Activated naive CD4-positive, alpha-beta T cell treated with anti-CD3 and anti-CD28 coated beads, Interleukin-2, amount 10 ng/mL, durations not matched to agents 7 days and 5 days (primary cell): ENCODE data around the gene UCN2.

Experiments
- CTCF ChIA-PET: fragments of 350-600 bp; sonication (Branson Sonifier 250); formaldehyde crosslinking; loops from one replicate; lab custom pipeline; 2021; ENCODE audit warnings: antibody characterized with exemption; lab: Charles Lee
- DNase-seq: peaks from one replicate; pipeline ENCODE4 v3.0.0-alpha.2; 2020
- H3K27ac Mint-ChIP-seq: one replicate; pipeline ENCODE4 v1.8.0; 2021; ENCODE audit warnings: mild to moderate bottlenecking, moderate library complexity, mixed read lengths
- H3K27me3 Mint-ChIP-seq: one replicate; pipeline ENCODE4 v1.8.0; 2021; ENCODE audit warnings: mild to moderate bottlenecking, mixed read lengths
- H3K36me3 Mint-ChIP-seq: one replicate; pipeline ENCODE4 v1.8.0; 2021; ENCODE audit warnings: mixed read lengths
- H3K4me1 Mint-ChIP-seq: one replicate; pipeline ENCODE4 v1.8.0; 2021; ENCODE audit warnings: mixed read lengths
- H3K4me3 Mint-ChIP-seq: one replicate; pipeline ENCODE4 v1.8.0; 2021; ENCODE audit warnings: mild to moderate bottlenecking, moderate library complexity, mixed read lengths
- H3K9me3 Mint-ChIP-seq: one replicate; pipeline ENCODE4 v1.8.0; 2021; ENCODE audit warnings: mixed read lengths

Gene UCN2

DNA sequence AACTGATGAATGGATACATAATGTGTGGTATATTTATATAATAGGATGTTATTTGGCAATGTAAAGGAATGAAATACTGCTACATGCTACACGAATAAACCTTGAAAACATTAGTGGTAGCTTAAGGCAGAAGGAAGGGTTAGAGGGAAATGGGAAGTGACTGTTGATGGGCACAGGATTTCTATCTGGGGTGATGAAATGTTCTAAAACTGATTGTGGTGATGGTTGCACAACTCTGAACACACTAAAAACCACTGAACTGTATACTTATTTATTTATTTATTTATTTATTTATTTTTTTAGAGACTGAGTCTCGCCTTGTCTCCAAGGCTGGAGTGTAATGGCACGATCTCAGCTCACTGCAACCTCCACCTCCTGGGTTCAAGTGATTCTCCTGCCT lies 34.8 kb downstream of the UCN2 start:
- CTCF ChIA-PET, result interaction anchor here (1.0 to 1.3 kb wide), 2 partner anchors 20 to 92 kb away, joined by 3 to 4 read pairs; no protein-coding TSS in a partner anchor
- Mint-ChIP-seq H3K27ac (no peak overlapping the region), H3K27me3 (no peaks in the 10 kb centered on the region), H3K9me3 (no peaks in the 10 kb centered on the region), H3K4me1 (peaks cover 8% of the 10 kb centered on the region), H3K36me3 (peaks cover 48% of the 10 kb centered on the region), H3K4me3 (no peak overlapping the region)
- DNase-seq, result no peak

DNA sequence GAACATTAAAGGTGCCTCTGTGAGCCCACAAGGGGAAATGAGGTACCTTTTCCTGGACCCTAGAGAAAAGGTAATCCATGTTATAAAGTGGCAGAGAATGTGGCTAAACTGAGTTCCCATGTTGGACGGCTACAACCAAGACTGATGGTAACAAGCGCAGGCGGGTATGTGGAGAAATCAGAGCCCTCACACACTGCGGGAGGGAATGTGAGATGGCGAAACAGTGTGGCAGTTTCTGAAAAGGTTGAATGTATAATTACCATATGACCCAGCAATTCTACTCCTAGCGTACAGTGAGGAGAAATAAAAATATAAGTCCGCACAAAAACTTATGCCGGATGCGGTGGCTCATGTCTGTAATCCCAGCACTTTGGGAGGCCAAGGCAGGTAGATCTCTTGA lies 35.5 kb downstream of the UCN2 start:
- CTCF ChIA-PET, result interaction anchor here (1.0 kb wide), 1 partner anchor 21 kb away, joined by 3 read pairs; no protein-coding TSS in a partner anchor
- peaks cover 44% of the 10 kb centered on the region for H3K36me3 Mint-ChIP-seq
- peaks cover 6% of the 10 kb centered on the region for H3K4me1 Mint-ChIP-seq

DNA sequence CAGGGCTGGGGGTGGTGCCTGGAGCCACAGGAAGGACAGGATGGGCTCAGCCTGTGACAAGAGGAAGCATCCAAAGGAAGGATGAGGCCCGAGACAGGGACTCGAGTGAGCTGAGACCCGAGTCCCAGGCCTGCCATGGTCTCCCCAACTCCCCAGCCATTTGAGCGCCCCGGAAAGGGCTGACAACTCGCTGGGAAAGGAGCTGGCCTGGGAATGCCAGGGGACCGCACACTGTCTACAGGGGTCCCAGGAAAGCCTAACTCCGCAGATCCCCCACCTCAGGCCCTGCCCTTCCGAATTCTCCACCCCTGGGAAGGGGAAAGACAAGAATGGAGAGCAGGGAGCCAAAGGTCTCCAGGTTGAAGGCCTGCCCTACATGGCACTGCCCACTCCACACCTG lies 38.6 kb downstream of the UCN2 start:
- DNase-seq, result no peak
- Mint-ChIP-seq H3K4me3 (no peak overlapping the region), H3K27me3 (no peaks in the 10 kb centered on the region), H3K36me3 (peaks cover 39% of the 10 kb centered on the region), H3K4me1 (peaks cover 16% of the 10 kb centered on the region), H3K27ac (no peak overlapping the region), H3K9me3 (no peaks in the 10 kb centered on the region)
- CTCF ChIA-PET, result no interaction called here

More for the DNA sequence above, 35.5 kb downstream of the UCN2 start:
- Mint-ChIP-seq H3K4me3 (no peak overlapping the region), H3K27me3 (no peaks in the 10 kb centered on the region), H3K9me3 (no peaks in the 10 kb centered on the region), H3K27ac (no peak overlapping the region)
- DNase-seq, result no peak

DNA sequence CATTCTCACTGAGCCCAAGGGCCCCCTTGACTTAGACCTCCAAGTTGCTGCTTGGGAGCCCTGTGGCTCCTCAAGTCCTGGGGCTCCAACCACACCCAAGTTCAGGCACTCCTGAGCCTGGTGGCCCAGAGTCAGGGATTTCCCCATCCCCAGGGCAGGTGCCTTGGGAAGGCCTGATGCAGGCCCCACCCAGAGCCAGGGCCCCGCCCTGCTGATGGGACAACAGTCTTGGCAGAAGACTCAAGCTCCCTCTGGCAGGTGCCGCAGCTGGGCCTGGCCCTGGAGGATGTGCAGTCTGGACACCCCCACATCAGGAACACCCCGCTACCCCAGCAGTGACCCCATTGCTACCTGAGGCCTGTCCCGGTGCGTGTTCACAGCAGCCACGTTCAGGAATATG lies 41.9 kb downstream of the UCN2 start:
- H3K36me3 Mint-ChIP-seq, result peaks cover 35% of the 10 kb centered on the region
- H3K27ac Mint-ChIP-seq, result no peak overlapping the region
- no peak for DNase-seq
- peaks cover 2% of the 10 kb centered on the region for H3K27me3 Mint-ChIP-seq
- no peak overlapping the region for H3K4me3 Mint-ChIP-seq
- CTCF ChIA-PET, result interaction anchor here (1.2 kb wide), 1 partner anchor 85 kb away, joined by 3 read pairs; no protein-coding TSS in a partner anchor
- peaks cover 49% of the 10 kb centered on the region for H3K4me1 Mint-ChIP-seq
- no peaks in the 10 kb centered on the region for H3K9me3 Mint-ChIP-seq

DNA sequence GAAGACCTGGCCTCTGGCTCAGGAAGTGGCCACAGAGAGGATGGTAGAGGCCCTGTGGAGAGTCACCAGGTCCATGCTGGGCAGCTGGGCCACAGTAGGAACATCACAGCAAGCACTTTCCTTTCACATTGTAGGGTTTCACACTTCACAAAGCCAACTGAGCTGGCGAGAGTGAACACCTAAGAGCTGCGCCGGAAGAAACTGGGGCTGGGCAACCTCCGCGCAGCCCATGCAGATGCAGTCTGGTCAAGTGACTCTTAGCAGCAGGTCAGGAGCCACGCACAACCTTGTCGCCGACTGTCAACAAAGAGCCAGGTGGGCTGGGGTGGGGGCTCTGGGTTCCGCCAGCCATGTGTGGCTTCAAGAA lies 44.3 kb downstream of the UCN2 start:
- peaks cover 68% of the 10 kb centered on the region for H3K4me1 Mint-ChIP-seq
- no peak for DNase-seq
- CTCF ChIA-PET, result interaction anchor here (1.0 to 1.7 kb wide), 2 partner anchors 21 to 83 kb away, joined by 3 to 6 read pairs; no protein-coding TSS in a partner anchor
- H3K27me3 Mint-ChIP-seq, result peaks cover 4% of the 10 kb centered on the region
- peaks cover 25% of the 10 kb centered on the region for H3K36me3 Mint-ChIP-seq
- no peaks in the 10 kb centered on the region for H3K9me3 Mint-ChIP-seq
- peak overlapping the region; percentile 77 for H3K27ac Mint-ChIP-seq
- H3K4me3 Mint-ChIP-seq, result no peak overlapping the region

DNA sequence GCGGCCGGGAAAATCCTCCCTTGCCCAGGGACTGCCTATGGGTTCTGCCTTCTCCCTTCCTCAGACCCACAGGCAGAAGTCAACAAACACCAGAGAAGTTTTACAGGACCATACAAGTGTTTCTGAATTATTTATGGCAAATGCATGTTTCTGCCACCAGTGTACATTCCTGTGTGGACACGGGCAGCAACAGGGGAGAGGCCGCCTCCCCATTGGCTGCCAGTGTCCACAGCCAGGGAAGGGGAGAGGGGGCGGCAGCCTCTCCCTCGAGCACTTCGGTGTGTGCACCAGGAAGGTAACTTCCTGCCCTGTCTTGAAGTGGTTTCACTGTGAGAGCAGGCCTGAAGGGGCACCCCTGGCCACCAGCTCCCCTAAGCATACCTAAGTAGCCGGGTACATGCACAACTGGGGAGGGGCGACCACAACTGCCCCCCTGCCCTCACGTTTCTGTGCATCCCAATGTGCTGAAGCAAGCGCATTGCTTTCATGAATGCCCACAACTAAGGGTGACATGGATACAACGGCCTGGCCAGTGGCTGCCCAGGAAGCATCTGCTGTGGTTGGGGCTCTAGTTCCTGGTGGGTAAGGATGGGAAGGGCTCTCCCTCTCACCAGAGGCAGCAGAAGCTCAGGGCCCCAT lies 44.8 kb downstream of the UCN2 start:
- Mint-ChIP-seq H3K36me3 (peaks cover 25% of the 10 kb centered on the region), H3K4me1 (peaks cover 73% of the 10 kb centered on the region), H3K4me3 (no peak overlapping the region), H3K27me3 (peaks cover 4% of the 10 kb centered on the region), H3K9me3 (no peaks in the 10 kb centered on the region), H3K27ac (peak overlapping the region; percentile 77)
- peak; percentile 50 for DNase-seq
- CTCF ChIA-PET, result interaction anchor here (1.0 to 1.7 kb wide), 2 partner anchors 22 to 83 kb away, joined by 3 to 6 read pairs; no protein-coding TSS in a partner anchor

DNA sequence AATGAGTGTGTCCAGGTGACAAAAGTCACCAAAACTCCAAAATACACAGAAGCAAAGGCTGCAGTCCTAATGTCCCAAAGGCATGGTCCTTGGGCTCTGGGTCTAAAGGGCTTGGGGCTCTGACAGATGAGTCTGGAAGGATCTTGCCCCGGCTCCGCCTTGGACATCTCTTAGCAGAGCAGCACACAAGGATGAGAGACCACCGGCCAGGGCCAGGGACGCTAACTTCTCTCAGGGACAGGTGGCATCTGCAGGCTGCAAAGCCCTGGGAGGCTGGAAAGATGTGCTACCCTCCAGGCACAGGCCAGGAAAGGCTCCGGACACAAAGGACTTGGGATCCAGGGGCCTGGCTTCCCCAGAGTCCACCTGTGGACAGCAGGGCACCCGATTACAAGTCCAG lies 45.5 kb downstream of the UCN2 start:
- H3K27me3 Mint-ChIP-seq, result peaks cover 4% of the 10 kb centered on the region
- H3K27ac Mint-ChIP-seq, result peak overlapping the region; percentile 5
- CTCF ChIA-PET, result interaction anchor here (1.7 kb wide), 1 partner anchor 82 kb away, joined by 6 read pairs; no protein-coding TSS in a partner anchor

DNA sequence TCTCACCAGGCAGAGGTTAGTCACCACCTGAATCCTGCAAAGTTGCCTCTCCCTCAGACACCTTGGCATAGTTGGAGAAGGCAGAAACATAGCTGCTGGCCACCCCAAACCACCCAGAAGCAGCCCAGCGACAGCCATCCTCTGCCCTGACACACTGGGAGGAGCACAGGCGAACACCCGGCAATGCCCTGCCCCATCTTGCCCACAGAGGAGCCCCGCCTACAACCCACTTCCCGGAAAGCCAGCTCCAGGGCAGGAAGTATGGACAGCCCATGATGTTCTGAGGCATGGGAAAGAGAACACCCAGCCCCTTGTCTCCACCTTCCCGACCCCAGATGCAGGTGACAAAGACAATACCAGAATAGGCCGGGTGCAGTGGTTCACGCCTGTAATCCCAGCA lies 47.0 kb downstream of the UCN2 start:
- CTCF ChIA-PET, result interaction anchor here (1.1 to 1.5 kb wide), 2 partner anchors 9 to 81 kb away, joined by 3 to 7 read pairs; no protein-coding TSS in a partner anchor
- peak overlapping the region; percentile 49 for H3K27ac Mint-ChIP-seq
- no peaks in the 10 kb centered on the region for H3K9me3 Mint-ChIP-seq
- H3K4me1 Mint-ChIP-seq, result peaks cover 84% of the 10 kb centered on the region
- H3K4me3 Mint-ChIP-seq, result peak overlapping the region; percentile 24
- peaks cover 4% of the 10 kb centered on the region for H3K27me3 Mint-ChIP-seq
- DNase-seq, result peak; percentile 60
- H3K36me3 Mint-ChIP-seq, result peaks cover 18% of the 10 kb centered on the region

More for the DNA sequence above, 45.5 kb downstream of the UCN2 start:
- no peak for DNase-seq
- Mint-ChIP-seq H3K9me3 (no peaks in the 10 kb centered on the region), H3K4me3 (no peak overlapping the region), H3K4me1 (peaks cover 78% of the 10 kb centered on the region), H3K36me3 (peaks cover 23% of the 10 kb centered on the region)

DNA sequence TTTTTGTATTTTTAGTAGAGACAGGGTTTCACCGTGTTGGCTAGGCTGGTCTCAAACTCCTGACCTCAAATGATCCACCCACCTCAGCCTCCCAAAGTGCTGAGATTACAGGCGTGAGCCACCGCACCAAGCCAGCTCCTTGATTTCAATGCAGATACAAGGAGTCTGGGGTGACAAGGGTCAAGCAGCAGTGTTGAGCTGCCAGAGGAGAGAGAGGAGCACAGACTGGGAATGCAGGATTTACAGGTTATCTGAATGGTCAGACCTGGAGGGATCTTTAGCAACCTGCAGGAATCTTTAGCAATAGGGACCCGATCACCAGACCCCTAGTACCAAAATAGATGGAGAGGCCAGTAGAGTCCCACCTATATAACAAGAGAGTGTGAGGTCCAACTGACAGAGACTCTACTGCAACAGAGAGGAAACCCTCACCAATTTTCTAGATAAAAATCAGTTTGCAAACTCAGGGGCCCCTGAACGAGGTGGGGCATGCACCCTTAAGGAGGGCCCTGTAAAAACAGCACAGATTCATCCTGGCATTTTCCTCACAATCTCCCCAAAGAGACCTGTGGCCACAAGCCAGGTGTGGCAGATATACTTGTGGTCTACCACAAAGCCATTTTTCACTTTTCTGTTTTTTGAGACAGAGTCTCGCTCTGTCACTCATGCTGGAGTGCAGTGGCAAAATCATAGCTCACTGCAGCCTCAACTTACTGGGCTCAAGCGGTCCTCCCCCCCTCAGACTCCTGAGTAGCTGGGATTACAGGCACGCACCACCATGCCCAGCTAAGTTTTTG lies 49.0 kb downstream of the UCN2 start:
- peak overlapping the region; percentile 40 for H3K4me3 Mint-ChIP-seq
- H3K4me1 Mint-ChIP-seq, result peaks cover 80% of the 10 kb centered on the region
- H3K27me3 Mint-ChIP-seq, result peaks cover 20% of the 10 kb centered on the region
- no peaks in the 10 kb centered on the region for H3K9me3 Mint-ChIP-seq
- H3K36me3 Mint-ChIP-seq, result peaks cover 16% of the 10 kb centered on the region
- peak; percentile 71 for DNase-seq
- CTCF ChIA-PET, result interaction anchor here (0.7 to 1.4 kb wide), 3 partner anchors 44 to 79 kb away, joined by 3 to 6 read pairs (median 5); no protein-coding TSS in a partner anchor
- H3K27ac Mint-ChIP-seq, result peak overlapping the region; percentile 85
